AG04449 (cell line): ENCODE measurements around the gene LDLRAD4.

Experiments
- CTCF ChIA-PET: fragments of 350-600 bp; formaldehyde crosslinking; extraction: SDS; loops from one replicate; lab custom pipeline; 2021; ENCODE audit warnings: antibody characterized with exemption; lab: Yijun Ruan, JAX
- POLR2A ChIA-PET: fragments of 400-600, 350-600 bp; formaldehyde crosslinking; extraction: SDS; loops from one replicate; lab custom pipeline; 2020; ENCODE audit warnings: antibody characterized with exemption, inconsistent platforms; lab: Yijun Ruan, JAX
- DNase-seq: peaks from one replicate; pipeline ENCODE4 v3.0.0-alpha.2; 2010; ENCODE audit warnings: low read depth, low spot score
- H3K4me3 ChIP-seq: 2 replicates; pipeline ENCODE4 v1.5.1; 2011; ENCODE audit warnings: low read depth, mild to moderate bottlenecking, control low read depth, low read length
- TF ChIP-seq, protein P1 (sequence below): IDR thresholded peaks from one replicate; pipeline ENCODE4 v1.5.1; 2011; ENCODE audit warnings: mild to moderate bottlenecking, moderate library complexity, low read length, control low read depth, inconsistent platforms; ENCODE audit not compliant: insufficient read depth; ENCODE audit errors: missing control alignments

LDLRAD4 gene

DNA sequence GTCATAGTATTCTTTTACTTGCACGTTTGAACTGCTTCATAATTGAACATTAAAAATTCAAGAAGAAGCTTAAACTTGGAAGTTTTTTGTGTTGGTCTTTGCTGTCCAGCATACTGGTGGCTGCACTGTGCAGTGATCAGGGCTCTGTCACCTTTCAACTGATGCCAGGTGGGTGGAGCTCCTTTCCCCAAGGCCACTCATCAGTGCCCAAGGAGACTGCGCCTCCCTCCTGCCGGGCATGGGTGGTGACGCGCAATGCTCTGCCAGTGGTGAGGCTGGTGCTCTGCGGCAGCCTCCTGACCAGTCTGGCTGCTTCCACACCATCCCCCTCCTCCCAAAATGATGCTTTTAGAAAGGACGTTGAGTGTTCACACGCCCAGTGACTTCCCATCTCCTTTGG is 16.0 kb upstream of the LDLRAD4 start:
- POLR2A ChIA-PET = no interaction called here
- H3K4me3 ChIP-seq = no peak overlapping the region
- TF ChIP-seq, protein P1, sequence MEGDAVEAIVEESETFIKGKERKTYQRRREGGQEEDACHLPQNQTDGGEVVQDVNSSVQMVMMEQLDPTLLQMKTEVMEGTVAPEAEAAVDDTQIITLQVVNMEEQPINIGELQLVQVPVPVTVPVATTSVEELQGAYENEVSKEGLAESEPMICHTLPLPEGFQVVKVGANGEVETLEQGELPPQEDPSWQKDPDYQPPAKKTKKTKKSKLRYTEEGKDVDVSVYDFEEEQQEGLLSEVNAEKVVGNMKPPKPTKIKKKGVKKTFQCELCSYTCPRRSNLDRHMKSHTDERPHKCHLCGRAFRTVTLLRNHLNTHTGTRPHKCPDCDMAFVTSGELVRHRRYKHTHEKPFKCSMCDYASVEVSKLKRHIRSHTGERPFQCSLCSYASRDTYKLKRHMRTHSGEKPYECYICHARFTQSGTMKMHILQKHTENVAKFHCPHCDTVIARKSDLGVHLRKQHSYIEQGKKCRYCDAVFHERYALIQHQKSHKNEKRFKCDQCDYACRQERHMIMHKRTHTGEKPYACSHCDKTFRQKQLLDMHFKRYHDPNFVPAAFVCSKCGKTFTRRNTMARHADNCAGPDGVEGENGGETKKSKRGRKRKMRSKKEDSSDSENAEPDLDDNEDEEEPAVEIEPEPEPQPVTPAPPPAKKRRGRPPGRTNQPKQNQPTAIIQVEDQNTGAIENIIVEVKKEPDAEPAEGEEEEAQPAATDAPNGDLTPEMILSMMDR = no peak
- DNase-seq = no peak
- CTCF ChIA-PET = interaction anchor here (0.9 to 2.1 kb wide), 3 partner anchors 10 to 56 kb away, joined by 3 to 6 read pairs (median 3); no protein-coding TSS in a partner anchor

DNA sequence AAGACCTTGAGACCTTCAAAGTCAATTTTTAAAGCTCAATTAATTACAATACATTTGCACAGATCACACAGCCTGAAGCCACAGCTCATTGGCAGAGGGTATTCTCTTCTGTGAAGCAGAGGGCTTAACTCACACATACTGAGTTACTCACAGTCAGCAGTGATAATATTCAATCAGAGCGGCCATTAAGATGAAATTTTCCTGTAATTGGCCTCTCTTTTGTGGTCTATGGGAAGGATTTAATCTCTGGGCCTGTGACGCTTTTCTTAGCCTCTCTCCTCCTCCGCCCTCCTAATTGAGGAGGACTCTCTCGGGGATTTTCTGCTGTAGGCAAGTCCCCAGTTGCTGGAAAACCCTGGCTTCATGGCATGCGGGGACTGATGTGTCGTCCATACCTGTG is 12.3 kb upstream of the LDLRAD4 start:
- ChIA-PET CTCF (interaction anchor here (1.8 kb wide), 1 partner anchor 10 kb away, joined by 9 read pairs; no protein-coding TSS in a partner anchor), POLR2A (no interaction called here)
- no peak overlapping the region for H3K4me3 ChIP-seq
- TF ChIP-seq, protein P1 = no peak
- no peak for DNase-seq

DNA sequence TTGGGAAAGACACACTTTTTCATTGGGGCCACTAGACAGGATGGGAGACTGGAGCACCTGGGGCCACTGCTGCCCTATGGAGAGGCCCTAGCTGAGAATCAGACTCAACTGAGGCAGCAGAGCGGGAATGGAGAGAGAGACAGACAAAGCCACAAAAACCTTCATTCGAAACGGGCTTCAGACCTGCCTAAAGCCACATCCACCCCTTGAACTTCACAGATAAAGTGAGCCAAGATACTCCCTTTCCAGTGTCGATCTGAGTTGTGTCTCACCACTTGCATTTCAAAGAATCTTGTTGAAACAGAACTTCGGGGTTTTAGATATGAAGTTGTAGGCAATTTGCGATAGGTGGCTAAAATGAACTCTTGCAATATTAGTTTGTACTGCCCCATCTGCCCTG is 11.3 kb upstream of the LDLRAD4 start:
- TF ChIP-seq, protein P1 = no peak
- POLR2A ChIA-PET = no interaction called here

DNA sequence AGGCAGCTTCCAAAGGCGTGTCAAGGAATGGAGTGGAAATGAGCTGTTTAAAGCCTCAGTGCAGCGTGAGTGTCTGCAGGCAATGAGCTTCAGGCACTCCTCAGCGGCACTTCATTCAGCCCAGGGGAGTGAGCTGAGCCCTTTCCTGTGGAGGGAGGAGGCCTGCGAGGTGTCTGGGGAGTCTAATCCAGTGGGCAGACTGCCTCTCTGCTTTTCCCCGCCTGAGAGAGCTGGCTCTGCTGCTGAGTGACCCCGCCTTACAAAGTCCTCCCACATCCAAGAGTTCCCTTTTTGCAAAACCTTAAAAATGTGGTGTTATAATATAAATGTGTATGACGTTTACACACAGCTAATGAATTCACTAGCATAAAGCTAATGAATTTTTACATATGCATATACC is 7.0 kb upstream of the LDLRAD4 start:
- ChIA-PET POLR2A (no interaction called here), CTCF (interaction anchor here (0.9 to 1.8 kb wide), 3 partner anchors 10 to 319 kb away, joined by 3 to 10 read pairs (median 3); no protein-coding TSS in a partner anchor)
- TF ChIP-seq, protein P1 = no peak

More for the DNA sequence above, 11.3 kb upstream of the LDLRAD4 start:
- H3K4me3 ChIP-seq = no peak overlapping the region
- CTCF ChIA-PET = interaction anchor here (1.9 kb wide), 1 partner anchor 9 kb away, joined by 7 read pairs; no protein-coding TSS in a partner anchor
- no peak for DNase-seq

DNA sequence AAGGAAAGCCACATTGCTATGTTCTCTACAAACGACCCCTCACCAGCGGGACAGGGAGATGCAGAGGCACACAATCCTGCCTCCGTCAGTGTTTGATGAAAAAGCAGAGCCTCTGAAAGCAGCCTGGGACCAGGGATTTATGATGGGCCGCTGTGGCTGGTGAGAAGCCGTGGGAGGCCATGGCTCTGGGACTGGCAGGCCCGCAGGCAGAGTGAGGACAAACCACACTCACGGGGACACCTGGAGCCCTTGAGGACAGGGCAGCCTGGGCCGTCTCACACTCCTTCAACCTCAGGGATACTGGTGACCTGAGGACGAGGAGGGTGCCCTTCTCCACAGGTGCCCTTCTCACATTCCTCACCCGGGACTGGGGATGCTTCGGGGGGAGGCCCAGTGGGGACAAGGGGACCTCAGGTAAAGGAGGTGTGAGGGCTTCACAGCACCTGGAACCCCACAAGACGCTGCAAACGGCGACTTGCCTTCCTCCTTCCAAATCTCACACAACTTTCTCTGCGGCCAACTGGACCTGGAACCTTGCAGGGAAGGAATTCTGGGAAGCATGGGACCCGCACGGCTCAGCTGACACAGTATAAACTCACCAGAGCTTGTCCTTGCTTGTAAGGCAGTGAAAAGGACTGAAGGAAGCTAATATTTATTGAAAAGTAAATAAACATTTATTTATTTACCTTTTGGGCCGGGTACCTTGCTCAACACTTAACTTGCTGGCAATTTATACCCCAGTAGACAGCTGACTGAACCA is 5.3 kb upstream of the LDLRAD4 start:
- POLR2A ChIA-PET = no interaction called here
- CTCF ChIA-PET = interaction anchor here (1.4 to 4.4 kb wide), 3 partner anchors 11 to 318 kb away, joined by 3 to 95 read pairs (median 10); no protein-coding TSS in a partner anchor
- TF ChIP-seq, protein P1 = no peak
- no peak for DNase-seq
- no peak overlapping the region for H3K4me3 ChIP-seq

More for the DNA sequence above, 7.0 kb upstream of the LDLRAD4 start:
- no peak for DNase-seq
- H3K4me3 ChIP-seq = no peak overlapping the region

DNA sequence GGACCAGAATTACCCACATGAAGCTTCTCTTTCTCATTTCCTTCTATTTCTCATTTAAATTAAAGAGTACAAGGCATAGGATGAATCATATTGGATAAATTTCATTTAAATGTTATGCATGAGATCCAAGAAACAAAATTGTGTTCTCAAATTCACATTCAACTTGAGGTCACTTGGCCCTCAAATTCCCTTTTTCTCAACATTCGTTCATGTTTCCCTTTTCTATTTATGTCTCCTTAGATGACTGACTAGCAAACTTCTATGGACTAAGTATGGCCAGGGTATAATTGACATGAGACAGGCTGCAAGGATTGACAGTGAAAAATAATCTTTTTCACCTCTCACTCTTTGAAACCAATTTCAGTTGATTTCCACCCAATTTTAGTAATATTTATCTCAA is 4.0 kb upstream of the LDLRAD4 start:
- DNase-seq = no peak
- TF ChIP-seq, protein P1 = no peak
- ChIA-PET CTCF (interaction anchor here (0.8 to 4.4 kb wide), 3 partner anchors 33 to 317 kb away, joined by 3 to 95 read pairs (median 14); no protein-coding TSS in a partner anchor), POLR2A (no interaction called here)
- no peak overlapping the region for H3K4me3 ChIP-seq
